ENCODE measurements around the gene BMAL1. TPM values are rescaled to one million over a fixed set of nuclear protein-coding genes. Genes with fewer than 3 reads are reported as not detected.

BMAL1 gene
- polyA plus RNA-seq, 1 donor (not counting 4 experiments of a cell fraction or from before 2014, with no cell fraction given): 27.5 TPM

GRCh38 chr11:13343931-13344717, 66.5 kb downstream of the BMAL1 start:
- FAIRE-seq (peak; percentile 84), DNase-seq (ENCODE audit: low read depth, low spot score) (peak; percentile 42)
- no peak overlapping the region for H3K9ac ChIP-seq (ENCODE audit: control insufficient read depth, extremely low read depth, insufficient read depth, low read length)
- dilution Hi-C loops (cut with MboI; ENCODE audit: extremely low pct_ligation_motif_present, low sequenced_read_pairs): no loop called here
- H3K27ac ChIP-seq (ENCODE audit: control insufficient read depth, insufficient read depth, low read length): no peak overlapping the region
- TF ChIP-seq EZH2 (IDR thresholded peaks at IDR 0.05; ENCODE audit: low read length) (no peak), CTCF (optimal IDR thresholded peaks at IDR 0.05 in 1 of 3, IDR thresholded peaks at IDR 0.05 in 1 of 3, conservative IDR thresholded peaks at IDR 0.05 in 1 of 3; ENCODE audit: extremely low read depth in 1 of 3, insufficient read depth in 2 of 3, low read length in 3 of 3) (peak; percentile 82 to 85 (median 83))
- peaks cover 3% of the 10 kb centered on the region for H4K20me1 ChIP-seq (ENCODE audit: control insufficient read depth, extremely low read depth, insufficient read depth, low read length)
- no peak overlapping the region for H3K4me3 ChIP-seq (ENCODE audit: control insufficient read depth in 2 of 3, extremely low read depth in 1 of 3, insufficient read depth in 2 of 3, low read depth in 1 of 3, low read length in 3 of 3)
- peaks cover 0 to 17% of the 10 kb centered on the region in 2 experiments for H3K36me3 ChIP-seq (ENCODE audit: control insufficient read depth in 2 of 2, extremely low read depth in 1 of 2, insufficient read depth in 2 of 2, low read length in 2 of 2)
- no peaks in the 10 kb centered on the region for H3K9me3 ChIP-seq (ENCODE audit: control insufficient read depth, low read depth, low read length)
- no peaks in the 10 kb centered on the region for H3K27me3 ChIP-seq (ENCODE audit: control insufficient read depth, extremely low read depth, insufficient read depth, low read length)
- H2AFZ ChIP-seq (ENCODE audit: control insufficient read depth, low read length): no peak overlapping the region
- H3K9me1 ChIP-seq (ENCODE audit: control insufficient read depth, extremely low read depth, insufficient read depth, low read length): peaks cover 4% of the 10 kb centered on the region
- no peak overlapping the region for H3K4me2 ChIP-seq (ENCODE audit: control insufficient read depth, extremely low read depth, insufficient read depth, low read depth, low read length)
- peaks cover 8% of the 10 kb centered on the region for H3K79me2 ChIP-seq (ENCODE audit: control insufficient read depth, insufficient read depth, low read length)
- H3K4me1 ChIP-seq (ENCODE audit: control insufficient read depth, extremely low read depth, insufficient read depth, low read length): peaks cover 11% of the 10 kb centered on the region

GRCh38 chr11:13344818-13345217, 67.2 kb downstream of the BMAL1 start:
- TF ChIP-seq EZH2 (IDR thresholded peaks at IDR 0.05; ENCODE audit: low read length) (no peak), CTCF (optimal IDR thresholded peaks at IDR 0.05 in 1 of 3, IDR thresholded peaks at IDR 0.05 in 1 of 3, conservative IDR thresholded peaks at IDR 0.05 in 1 of 3; ENCODE audit: extremely low read depth in 1 of 3, insufficient read depth in 2 of 3, low read length in 3 of 3) (no peak)
- FAIRE-seq: no peak

More at GRCh38 chr11:13344818-13345217, 67.2 kb downstream of the BMAL1 start:
- Histone ChIP-seq H3K9me1 (ENCODE audit: control insufficient read depth, extremely low read depth, insufficient read depth, low read length) (peaks cover 4% of the 10 kb centered on the region), H3K4me2 (ENCODE audit: control insufficient read depth, extremely low read depth, insufficient read depth, low read depth, low read length) (no peak overlapping the region), H3K9me3 (ENCODE audit: control insufficient read depth, low read depth, low read length) (no peaks in the 10 kb centered on the region), H3K79me2 (ENCODE audit: control insufficient read depth, insufficient read depth, low read length) (peaks cover 5% of the 10 kb centered on the region), H3K4me3 (ENCODE audit: control insufficient read depth in 2 of 3, extremely low read depth in 1 of 3, insufficient read depth in 2 of 3, low read depth in 1 of 3, low read length in 3 of 3) (no peak overlapping the region), H3K27ac (ENCODE audit: control insufficient read depth, insufficient read depth, low read length) (no peak overlapping the region), H4K20me1 (ENCODE audit: control insufficient read depth, extremely low read depth, insufficient read depth, low read length) (peaks cover 3% of the 10 kb centered on the region), H3K9ac (ENCODE audit: control insufficient read depth, extremely low read depth, insufficient read depth, low read length) (no peak overlapping the region), H3K27me3 (ENCODE audit: control insufficient read depth, extremely low read depth, insufficient read depth, low read length) (no peaks in the 10 kb centered on the region), H2AFZ (ENCODE audit: control insufficient read depth, low read length) (no peak overlapping the region), H3K36me3 (ENCODE audit: control insufficient read depth in 2 of 2, extremely low read depth in 1 of 2, insufficient read depth in 2 of 2, low read length in 2 of 2) (peaks cover 0 to 17% of the 10 kb centered on the region in 2 experiments), H3K4me1 (ENCODE audit: control insufficient read depth, extremely low read depth, insufficient read depth, low read length) (peaks cover 4% of the 10 kb centered on the region)
- no peak for DNase-seq (ENCODE audit: low read depth, low spot score)
- dilution Hi-C loops (cut with MboI; ENCODE audit: extremely low pct_ligation_motif_present, low sequenced_read_pairs): no loop called here

Data from keratinocyte (primary cell).